Measurements from ENCODE around the gene C1orf122. TPM values are rescaled to one million over a fixed set of nuclear protein-coding genes. Genes with fewer than 3 reads are reported as not detected.
"Not testable (repeated sequence)": the region's sequence is repeated elsewhere in the genome, so short reads cannot be mapped to it uniquely, and the experiment has no call there.

C1orf122 gene
- total RNA-seq, 1 donor from 2014 or later = 51.8 TPM

- Histone ChIP-seq H3K4me3 (no peak overlapping the region), H3K4me1 (peaks cover 3% of the 10 kb centered on the region), H3K27ac (no peak overlapping the region), H3K27me3 (peaks cover 8% of the 10 kb centered on the region), H3K36me3 (no peaks in the 10 kb centered on the region), H3K9me3 (no peaks in the 10 kb centered on the region)
- DNase-seq (ENCODE audit: extremely low spot score in 2 of 2) = no peak
- intact Hi-C loops (cut with DNase I) = no loop called here
- TF ChIP-seq POLR2AphosphoS5 (IDR thresholded peaks at IDR 0.05; ENCODE audit: insufficient read depth in 1 of 2, low read depth in 1 of 2) = no peak
- TF ChIP-seq POLR2A (IDR thresholded peaks at IDR 0.05) = no peak
- TF ChIP-seq, protein P1, sequence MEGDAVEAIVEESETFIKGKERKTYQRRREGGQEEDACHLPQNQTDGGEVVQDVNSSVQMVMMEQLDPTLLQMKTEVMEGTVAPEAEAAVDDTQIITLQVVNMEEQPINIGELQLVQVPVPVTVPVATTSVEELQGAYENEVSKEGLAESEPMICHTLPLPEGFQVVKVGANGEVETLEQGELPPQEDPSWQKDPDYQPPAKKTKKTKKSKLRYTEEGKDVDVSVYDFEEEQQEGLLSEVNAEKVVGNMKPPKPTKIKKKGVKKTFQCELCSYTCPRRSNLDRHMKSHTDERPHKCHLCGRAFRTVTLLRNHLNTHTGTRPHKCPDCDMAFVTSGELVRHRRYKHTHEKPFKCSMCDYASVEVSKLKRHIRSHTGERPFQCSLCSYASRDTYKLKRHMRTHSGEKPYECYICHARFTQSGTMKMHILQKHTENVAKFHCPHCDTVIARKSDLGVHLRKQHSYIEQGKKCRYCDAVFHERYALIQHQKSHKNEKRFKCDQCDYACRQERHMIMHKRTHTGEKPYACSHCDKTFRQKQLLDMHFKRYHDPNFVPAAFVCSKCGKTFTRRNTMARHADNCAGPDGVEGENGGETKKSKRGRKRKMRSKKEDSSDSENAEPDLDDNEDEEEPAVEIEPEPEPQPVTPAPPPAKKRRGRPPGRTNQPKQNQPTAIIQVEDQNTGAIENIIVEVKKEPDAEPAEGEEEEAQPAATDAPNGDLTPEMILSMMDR (IDR thresholded peaks at IDR 0.05) = no peak
Measured at GRCh38 chr1:37764414-37764825, 43.2 kb upstream of the C1orf122 start.

GRCh38 chr1:37764888-37765441, 42.6 kb upstream of the C1orf122 start, which contains the start of gene EPHA10:
Gene EPHA10, minus strand, starts transcription at chr1:37765120. Its CDS starts 54 bp downstream, at chr1:37765066.
- TF ChIP-seq, protein P1 (IDR thresholded peaks at IDR 0.05) = no peak
- no peak for TF ChIP-seq POLR2A (IDR thresholded peaks at IDR 0.05)
- TF ChIP-seq POLR2AphosphoS5 (IDR thresholded peaks at IDR 0.05; ENCODE audit: insufficient read depth in 1 of 2, low read depth in 1 of 2) = no peak
- intact Hi-C loops (cut with DNase I) = no loop called here
- DNase-seq (ENCODE audit: extremely low spot score in 2 of 2) = no peak
- peaks cover 8% of the 10 kb centered on the region for H3K27me3 ChIP-seq
- peaks cover 3% of the 10 kb centered on the region for H3K4me1 ChIP-seq
- H3K36me3 ChIP-seq = no peaks in the 10 kb centered on the region
- H3K9me3 ChIP-seq = no peaks in the 10 kb centered on the region
- H3K4me3 ChIP-seq = no peak within 1 kb of the TSS
- H3K27ac ChIP-seq = no peak within 1 kb of the TSS

- Histone ChIP-seq H3K36me3 (no peaks in the 10 kb centered on the region), H3K27ac (no peak overlapping the region), H3K27me3 (peaks cover 8% of the 10 kb centered on the region), H3K4me3 (no peak overlapping the region), H3K4me1 (peaks cover 3% of the 10 kb centered on the region), H3K9me3 (no peaks in the 10 kb centered on the region)
- TF ChIP-seq POLR2AphosphoS5 (IDR thresholded peaks at IDR 0.05; ENCODE audit: insufficient read depth in 1 of 2, low read depth in 1 of 2) (no peak), POLR2A (IDR thresholded peaks at IDR 0.05) (no peak)
- TF ChIP-seq, protein P1 (IDR thresholded peaks at IDR 0.05) = no peak
- no peak for DNase-seq (ENCODE audit: extremely low spot score in 2 of 2)
- intact Hi-C loops (cut with DNase I) = no loop called here
Measured at GRCh38 chr1:37765916-37766664, 41.5 kb upstream of the C1orf122 start.

- Histone ChIP-seq H3K4me1 (peaks cover 3% of the 10 kb centered on the region), H3K4me3 (no peak overlapping the region), H3K9me3 (no peaks in the 10 kb centered on the region), H3K27me3 (peaks cover 8% of the 10 kb centered on the region), H3K27ac (no peak overlapping the region), H3K36me3 (no peaks in the 10 kb centered on the region)
- DNase-seq (ENCODE audit: extremely low spot score in 2 of 2) = no peak
- TF ChIP-seq POLR2AphosphoS5 (IDR thresholded peaks at IDR 0.05; ENCODE audit: insufficient read depth in 1 of 2, low read depth in 1 of 2) = no peak
- TF ChIP-seq, protein P1 (IDR thresholded peaks at IDR 0.05) = no peak
- TF ChIP-seq POLR2A (IDR thresholded peaks at IDR 0.05) = no peak
- intact Hi-C loops (cut with DNase I) = no loop called here
Measured at GRCh38 chr1:37767488-37767887, 40.1 kb upstream of the C1orf122 start.

- H3K36me3 ChIP-seq; intact Hi-C loops (cut with DNase I); H3K4me3 ChIP-seq; DNase-seq (ENCODE audit: extremely low spot score in 2 of 2); H3K27me3 ChIP-seq; H3K9me3 ChIP-seq; H3K4me1 ChIP-seq; H3K27ac ChIP-seq: not testable (repeated sequence)
Measured at GRCh38 chr1:37771440-37771839, 36.1 kb upstream of the C1orf122 start.
